ENCODE results near the gene FAM78A.

Gene FAM78A, protein sequence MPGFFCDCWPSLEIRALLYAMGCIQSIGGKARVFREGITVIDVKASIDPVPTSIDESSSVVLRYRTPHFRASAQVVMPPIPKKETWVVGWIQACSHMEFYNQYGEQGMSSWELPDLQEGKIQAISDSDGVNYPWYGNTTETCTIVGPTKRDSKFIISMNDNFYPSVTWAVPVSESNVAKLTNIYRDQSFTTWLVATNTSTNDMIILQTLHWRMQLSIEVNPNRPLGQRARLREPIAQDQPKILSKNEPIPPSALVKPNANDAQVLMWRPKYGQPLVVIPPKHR

DNA sequence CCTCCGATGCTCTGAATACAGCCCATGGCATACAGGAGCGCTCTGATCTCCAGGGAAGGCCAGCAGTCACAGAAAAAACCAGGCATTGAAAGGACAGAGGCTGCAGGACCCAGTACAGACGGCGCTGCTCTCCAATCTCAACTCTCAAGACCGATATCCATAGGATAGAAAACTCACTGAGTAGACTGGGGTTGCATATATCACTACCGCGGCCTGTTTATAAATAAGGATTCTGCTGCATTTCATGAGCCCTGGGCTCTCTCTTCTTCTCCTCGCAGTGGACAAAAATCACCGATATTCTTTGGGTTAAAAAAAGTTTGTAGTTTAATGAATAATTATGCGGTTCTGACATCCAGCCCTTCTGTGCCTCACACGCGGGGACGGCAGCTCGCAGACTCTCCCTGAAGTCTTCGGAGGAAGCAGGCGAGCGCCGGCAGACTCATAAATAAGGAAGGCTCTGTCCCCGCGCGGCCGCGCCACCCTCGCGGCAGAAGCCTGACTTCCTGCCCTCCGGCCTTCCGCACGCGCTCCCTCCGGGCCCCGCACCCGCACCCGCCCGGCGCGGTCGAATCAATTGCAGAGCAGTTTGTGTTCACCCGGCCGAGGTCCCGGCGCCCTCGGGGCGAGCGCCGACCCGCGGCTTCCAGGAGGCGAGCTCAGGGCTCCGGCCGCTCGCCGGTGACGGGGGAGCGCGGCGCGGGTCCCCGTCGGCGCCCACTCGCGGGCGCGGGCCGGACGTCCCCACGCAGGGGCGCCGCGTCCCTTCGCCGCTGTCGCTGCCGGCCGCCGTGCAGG, at the start of gene FAM78A:
TSS of gene FAM78A (minus strand) at position 417 of the 795 bp plus-strand sequence. CDS start at position 86, 331 bp downstream.
- DNase-seq, result peak; percentile 38

DNA sequence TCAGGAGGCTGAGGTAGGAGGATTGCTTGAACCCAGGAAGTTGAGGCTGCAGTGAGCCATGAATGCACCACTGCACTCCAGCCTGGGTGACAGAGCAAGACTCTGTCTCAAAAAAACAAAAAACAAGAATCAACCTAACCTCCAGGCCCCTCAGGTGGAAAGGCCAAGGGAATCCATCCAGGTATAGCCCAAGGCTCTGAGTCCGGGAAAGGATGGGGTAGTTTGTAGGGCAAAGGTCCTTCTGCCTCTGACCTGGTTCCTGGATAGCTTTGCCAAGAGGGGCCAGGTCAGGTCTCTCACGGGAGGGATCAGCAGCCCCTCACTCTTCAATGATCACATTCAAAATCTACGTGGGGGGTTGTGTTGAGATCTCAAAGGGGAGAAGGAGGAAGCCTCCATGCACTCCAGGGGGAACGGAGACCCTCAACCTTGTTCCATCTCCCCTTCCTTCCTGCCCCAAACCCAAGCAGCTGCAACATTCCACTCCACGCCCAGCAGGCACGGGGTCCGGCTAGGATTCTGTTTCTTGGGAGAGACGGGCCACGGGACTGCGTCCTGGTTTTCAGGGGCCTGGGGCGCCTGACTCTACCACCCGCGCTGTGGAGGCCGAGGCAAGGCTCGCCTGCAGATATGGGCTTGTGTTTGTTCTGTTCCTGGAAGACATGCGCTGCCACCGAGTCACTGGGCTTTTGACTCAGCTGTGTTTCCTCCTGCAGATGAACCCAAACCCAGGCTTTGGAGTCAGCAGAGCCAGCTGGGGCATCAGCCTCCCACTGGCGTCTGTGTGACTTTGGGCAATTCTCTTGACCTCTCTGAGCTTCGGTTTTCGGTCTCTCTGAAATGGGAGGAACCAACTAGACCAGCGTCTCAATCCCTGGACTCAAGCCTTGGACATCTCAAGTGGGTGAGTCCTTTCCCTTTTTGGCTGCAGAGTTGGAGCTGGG, 48.7 kb upstream of the FAM78A start:
- no peak for DNase-seq

DNA sequence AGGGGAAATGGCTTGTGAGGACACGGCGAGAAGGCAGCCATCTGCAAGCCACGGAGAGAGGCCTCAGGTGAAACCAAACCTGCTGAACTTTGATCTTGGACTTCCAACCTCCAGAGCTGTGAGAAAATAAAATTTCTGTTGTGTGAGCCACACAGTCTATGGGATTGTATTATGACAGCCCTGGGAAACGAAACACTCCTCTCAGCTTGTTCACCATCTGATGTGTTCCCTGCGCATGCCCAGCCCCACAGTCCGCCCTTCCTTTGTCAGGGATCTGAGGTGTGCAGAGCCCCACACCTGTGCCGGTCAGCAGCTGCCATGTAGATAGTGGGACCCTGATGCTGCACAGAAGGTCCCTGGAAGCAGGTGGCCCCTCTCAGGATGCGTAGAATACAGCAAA, 47.3 kb upstream of the FAM78A start:
- no peak for DNase-seq

DNA sequence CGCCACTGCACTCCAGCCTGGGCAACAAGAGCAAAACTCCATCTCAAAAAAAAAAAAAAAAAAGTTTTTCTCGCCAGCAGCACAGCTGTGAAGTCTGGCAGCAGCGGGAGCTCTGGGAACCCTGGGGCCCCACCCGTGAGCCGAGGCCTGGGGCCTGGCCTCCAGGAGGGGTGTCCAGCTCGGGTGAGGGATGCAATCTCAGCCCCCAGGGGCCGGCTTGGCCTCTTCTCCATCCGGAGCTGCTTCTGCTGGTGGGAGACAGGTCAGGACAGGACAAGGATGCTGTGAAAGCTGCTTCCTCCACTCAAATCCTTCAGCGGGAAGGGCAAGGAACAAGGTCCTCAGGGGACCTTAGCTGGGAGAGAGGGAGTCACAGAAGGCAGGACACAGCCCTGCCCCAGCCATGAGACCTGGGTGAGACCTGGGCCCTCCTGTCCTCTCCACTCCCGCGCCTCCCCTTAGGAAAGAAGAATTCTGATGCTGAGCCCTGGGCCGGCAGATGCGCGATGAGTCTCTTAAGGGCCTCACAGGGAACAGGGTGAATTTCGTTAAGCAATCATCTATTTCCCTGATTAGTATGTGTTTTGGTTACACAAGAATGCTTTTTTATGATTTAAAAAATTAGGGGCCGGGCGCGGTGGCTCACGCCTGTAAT, 43.8 kb upstream of the FAM78A start:
- DNase-seq, result no peak

DNA sequence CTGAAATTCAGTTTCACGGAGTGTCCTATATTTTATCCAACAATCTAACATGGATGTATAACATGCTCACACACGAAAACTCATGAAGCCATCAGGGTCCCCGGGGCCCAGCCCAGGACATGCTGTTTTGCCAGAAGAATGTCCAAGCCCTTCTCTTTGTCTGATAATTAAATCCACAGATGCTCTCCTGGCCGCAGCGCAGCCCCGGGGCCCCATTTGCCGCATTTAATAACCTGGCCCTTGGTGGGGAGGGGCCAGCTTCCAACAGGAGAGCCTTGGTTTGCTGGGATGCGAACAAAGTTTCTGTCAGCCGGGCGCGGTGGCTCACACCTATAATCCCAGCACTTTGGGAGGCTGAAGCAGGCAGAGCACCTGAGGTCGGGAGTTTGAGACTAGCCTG, 43.2 kb upstream of the FAM78A start:
- DNase-seq, result no peak

DNA sequence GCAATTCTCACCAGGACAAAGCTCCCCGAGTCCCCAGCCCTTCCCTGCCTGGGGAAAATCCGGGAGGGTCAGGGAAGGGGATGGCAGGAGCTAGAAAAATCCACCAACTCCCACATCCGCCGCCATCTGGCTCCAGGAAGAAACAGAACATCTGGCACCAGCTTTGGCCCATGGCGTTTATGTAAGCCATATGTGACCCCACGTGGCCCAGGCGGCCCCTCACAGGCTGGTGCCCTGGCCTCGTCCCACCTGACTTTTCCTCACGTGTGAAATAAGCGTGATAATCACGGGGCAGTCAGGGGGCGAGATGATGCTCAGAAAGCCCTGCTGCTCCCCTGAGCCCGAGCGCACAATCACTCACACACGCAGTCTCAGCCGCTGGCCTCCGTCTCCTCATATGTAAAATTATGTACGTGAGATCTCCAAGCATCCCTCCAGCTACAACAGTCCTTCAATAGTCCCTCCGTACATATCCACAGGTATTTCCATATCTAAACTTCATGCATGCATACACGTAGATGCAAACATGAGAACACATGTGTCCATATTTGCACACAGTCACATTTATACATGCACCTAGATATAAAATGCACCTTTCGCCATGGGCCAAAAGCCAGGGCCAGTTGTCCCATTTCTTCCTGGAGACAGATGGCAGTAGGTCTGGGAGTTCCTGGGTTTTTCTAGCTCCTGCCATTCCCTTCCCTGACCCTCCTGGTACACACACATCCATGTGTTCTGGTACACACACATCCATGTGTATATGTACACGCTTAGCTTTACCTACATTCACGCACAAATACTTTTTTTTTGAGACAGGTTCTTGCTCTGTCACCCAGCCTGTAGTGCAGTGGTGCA, 42.1 kb upstream of the FAM78A start:
- DNase-seq, result no peak

DNA sequence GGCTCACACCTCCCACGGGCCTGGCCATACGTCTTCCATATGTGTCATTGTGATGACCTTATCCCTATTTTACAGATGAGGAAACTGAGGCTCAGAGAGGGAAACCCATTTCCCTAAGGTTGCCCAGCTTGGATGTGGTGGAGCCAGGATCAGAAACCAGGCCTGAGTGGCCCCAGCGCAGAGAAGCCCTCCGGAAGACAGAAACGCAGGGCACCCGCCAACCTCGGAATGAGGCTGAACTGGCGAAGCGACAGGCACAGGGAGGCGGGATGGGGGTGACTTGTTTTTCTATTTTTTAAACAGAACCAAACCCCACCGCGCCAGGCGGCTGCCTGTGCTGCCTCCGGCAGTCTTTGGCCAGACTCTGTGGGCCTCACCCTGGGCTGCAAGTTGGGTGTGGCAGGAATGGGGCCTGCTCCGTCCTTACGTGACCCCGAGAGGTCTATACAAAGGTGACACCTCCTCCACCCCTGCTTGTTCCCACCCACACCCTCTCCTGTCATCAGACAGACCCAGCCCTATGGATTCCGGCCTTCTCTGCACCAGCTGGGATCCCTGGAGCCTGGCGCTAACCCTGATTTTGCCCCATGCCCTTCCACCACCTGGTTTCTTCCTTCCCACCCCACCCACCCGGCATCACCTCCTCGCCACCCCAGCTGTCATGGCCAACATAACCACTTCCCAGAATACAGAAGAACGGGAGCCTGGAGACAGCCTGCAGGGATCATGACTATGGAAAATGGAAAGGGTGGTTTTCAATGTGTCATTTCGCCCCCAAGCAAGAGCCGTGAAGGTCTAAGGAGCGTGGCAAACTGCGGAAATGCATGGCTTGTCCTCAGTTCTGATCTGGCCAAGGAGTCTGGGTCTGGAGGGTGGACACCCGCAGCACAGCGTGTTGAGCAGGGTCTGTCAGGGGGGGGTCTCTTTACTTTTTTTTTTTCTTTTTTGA, 36.8 kb upstream of the FAM78A start:
- DNase-seq, result no peak

DNA sequence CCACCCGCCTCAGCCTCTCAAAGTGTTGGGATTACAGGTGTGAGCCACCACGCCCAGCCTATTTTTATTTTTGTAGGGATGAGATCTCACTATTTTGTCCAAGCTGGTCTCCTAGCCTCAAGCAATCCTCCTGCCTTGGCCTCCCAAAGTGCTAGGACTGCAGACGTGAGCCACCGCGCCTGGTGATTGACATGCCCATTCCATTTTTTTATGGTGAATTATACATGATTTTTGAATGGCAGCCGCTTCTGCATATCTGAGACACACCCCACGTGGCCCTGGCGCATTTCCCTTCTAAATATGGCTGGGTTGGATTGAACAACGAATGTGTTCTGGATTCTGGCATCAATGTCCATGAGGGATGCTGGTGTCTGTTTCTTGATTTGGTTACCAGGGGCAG, 35.9 kb upstream of the FAM78A start:
- no peak for DNase-seq

DNA sequence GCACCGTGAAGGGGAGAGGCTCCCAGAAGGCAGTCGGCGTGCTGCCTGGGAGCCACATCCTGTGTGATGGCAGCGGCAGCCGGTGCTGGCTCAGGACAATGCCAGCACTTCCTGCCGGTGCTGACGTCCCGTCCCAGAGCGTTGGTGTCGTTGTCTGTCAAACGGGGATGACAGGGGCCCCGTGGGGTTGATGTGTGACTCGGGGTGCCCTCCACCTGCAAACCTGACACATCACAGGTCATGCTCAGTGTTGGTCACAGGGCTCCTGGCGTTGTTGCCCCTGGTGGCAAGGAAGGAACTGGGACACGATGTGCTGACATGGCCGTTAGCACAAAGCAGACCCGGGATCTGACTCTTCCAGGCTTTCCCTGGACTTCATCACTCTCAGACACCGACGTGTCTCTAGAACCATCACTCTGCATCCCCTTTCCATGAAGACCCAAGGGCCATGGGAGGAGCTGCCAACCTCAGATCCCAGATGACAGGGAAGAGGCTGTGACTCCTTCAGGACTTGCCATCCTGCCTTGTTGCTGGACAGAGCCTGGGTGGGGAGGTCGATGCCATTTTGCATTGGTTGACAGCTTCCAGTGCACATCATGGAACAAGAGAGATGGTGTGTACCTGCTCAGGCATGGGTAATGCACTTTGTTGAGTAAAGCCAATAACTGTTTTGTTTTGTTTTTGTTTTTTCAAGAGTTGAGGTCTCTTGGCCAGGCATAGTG, 34.7 kb upstream of the FAM78A start:
- peak; percentile 57 for DNase-seq

DNA sequence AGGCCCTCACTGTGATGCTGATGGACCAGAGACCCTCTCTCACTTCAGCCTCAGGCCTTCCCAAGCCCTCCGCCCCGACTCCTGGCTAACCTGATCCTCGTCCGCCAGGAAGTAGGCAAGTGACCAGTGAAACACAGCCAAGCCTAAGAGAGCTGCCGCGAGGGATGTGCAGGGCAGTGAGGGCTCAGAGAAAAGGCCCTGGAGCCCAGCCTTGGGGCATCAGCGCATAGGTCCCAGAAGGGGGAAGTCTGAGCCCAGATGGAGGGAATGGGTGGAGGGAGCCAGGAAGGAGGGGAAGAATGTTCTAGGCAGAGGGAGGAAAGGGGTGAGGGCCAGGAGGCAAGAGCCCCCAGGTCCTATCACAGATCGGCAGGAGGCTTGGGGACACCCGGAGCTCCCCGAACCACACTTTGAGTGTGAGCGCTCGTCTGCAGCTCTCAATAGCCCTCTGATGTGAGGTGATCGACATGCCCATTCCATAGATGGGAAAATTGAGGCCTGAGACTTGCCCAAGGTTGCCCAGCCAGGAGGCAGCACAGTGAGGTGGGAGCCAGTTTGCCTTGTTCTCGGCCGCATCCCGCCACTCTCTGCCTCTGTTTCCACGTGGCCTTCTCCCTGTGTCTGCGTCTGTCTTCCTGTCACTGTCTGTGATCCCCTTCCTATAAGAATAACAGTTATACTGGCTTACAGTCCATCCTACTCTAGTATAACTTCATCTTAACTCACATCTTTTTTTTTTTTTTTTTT, 33.4 kb upstream of the FAM78A start:
- no peak for DNase-seq

DNA sequence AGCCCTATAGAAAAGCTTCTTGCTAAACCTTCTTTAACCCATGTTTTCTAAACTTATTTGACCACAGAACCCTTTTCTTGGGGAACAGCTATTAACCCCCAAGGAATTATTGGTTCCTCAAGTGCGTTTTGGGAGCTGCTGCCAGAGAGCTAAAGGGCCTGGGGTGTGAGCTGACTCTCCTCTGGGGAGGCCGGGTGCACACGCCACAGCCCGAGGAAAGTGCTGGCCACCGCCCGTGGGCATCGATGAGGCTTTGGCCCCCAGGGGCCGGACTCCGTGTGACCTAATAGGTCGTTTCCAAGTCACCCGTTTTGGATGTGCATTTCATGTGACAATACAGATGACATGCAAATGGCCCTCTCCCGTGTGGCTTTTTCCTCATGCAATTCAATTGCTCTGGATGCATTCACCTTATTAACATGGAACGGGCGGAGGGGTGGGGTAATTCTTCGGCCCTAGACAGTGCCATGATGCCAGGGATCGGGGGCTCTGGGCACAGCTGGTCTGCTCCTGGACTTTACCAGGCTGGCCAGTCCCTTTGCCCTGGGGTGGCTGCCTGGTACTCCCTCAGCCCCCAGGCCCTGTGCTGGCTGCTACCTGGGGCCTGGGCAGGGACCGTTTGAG, 32.7 kb upstream of the FAM78A start:
- no peak for DNase-seq

DNA sequence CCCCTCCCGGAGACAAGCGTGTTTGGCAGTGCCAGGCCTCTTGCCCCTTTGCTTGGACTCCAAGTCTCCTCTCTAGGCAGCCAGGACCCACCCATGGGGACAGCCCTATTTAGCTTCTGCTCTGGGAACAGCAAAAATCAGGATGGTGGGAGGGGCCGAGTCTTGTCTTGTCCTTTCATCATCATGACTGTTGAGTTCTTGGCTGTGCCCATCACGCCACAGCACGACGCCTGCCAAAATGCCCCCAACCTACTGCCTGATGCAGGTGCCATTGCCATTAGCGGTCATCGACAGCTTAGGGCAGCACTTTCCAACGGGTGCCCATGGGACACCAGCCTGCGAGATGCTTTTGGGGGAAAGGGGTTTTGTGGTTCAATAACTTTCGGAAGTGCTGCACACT, 32.1 kb upstream of the FAM78A start:
- DNase-seq, result no peak

DNA sequence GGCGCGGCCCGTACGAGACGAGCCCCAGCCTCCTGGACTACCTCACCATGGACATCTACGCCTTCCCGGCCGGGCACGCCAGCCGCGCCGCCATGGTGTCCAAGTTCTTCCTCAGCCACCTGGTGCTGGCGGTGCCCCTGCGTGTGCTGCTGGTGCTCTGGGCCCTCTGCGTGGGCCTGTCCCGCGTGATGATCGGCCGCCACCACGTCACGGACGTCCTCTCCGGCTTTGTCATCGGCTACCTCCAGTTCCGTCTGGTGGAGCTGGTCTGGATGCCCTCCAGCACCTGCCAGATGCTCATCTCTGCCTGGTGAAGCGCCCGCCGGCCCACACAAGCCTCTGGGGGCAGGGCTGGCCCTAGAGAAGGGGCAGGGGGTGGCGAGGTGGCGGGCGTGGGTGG, 31.7 kb upstream of the FAM78A start:
- no peak for DNase-seq

DNA sequence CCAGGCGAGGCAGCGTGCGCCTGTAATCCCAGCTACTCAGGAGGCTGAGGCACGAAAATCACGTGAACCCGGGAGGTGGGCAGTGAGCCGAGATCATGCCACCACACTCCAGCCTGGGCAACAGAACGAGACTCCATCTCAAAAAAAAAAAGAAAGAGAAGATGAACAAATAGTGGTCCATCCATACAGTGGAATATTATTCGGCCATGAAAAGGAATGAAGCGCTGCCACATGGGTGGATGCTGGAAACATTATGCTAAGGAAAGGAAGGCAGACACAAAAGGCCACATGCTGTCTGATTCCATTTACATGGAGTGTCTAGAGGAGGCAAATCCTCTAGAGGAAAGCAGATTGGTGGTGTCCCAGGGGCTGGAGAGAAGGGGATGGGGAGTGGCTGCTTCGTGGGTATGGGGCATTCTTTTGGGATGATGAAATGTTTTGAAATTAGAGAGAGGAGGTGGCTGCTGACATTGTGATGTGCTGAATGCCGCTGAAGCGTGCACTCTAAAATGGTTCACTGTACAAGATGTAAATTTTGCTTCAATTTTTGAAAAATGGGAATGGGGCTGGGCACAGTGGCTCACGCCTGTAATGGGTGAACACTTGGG, 30.2 kb upstream of the FAM78A start:
- no peak for DNase-seq

DNA sequence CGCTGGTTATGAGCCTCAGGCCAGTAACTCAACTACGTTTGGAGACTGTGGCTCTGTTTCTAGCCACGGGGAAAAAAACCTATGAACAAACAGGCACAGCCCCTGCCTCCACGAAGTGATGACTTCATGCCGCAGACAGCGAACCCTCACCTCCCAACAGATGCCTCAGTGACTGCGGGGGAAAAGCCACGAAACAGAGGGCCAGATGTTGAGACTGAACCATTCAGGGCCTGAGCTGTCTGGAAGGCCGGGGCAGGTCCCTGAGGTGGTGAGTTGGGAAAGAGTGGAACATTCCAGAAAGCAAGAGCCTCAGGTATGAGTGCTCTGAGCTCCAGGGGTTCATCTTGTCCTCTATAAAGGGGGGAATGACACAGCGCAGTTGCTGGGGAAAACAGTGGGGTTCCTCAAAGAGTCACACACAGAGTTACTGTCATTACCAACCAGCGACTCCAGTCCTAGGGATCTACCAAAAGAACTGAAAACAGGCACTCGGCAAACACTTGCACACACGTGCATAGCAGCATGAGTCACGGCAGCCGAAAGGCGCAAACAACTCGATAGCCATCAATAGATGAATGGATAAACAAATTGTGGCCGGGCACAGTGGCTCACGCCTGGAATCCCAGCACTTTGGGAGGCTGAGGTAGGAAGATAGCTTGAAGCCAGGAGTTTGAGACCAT, 28.5 kb upstream of the FAM78A start:
- no peak for DNase-seq

DNA sequence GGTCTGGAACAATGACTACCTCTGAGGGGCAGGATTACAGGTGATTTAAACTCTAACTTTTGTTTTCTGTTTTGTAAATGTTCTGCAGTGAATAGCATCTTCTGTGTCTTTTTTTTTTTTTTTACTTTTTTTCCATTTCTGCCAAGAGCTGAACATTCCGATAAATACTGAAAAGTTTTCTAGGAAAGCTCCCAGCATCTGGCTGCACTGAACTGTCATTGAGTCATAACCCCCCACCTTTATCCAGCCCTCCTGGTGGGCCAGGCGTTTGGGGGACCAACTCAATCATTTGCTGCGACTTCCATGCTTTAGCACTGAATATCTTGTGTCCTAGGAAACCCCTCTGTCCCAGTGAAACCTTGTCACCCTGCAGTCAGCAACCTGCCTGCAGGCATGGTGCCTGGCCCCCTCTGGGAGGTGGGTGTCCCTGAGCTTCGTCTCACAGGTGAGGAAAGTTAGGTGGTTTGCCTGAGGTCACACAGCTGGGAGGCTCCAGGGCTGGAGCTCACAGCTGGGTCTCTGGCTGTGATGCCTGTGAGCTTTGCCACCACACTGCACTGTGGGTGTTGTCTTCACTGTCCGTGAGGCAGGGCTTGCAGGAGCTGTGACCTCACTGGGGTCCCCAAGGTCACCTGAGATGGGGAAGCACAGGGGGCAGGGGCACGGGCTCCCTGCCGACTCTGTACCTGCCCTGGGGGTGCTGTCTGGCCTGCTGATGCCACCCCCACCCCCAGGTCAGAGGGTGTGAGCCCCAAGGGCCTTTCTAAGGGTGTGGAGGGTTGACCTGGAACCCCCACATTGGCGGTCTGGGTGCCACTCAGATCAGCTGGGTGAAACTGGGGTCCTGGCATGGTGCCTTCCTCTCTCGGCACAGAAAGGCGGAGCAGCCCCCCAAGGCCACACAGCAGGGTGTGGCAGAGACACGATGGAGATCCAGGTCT, 27.3 kb upstream of the FAM78A start:
- DNase-seq, result no peak
